ENCODE data around the gene CRACR2A. TPM values are rescaled to one million over a fixed set of nuclear protein-coding genes. Genes with fewer than 3 reads are reported as not detected.
A peak's percentile ranks its signal among the peaks of the same experiment; 100 is the strongest.

Gene CRACR2A
- total and polyA plus RNA-seq, 9 of the 15 experiments (the other 6 are each of a cell fraction or from before 2014, with no cell fraction given), result 2.1 to 15.1 (median 10.4) TPM

DNA sequence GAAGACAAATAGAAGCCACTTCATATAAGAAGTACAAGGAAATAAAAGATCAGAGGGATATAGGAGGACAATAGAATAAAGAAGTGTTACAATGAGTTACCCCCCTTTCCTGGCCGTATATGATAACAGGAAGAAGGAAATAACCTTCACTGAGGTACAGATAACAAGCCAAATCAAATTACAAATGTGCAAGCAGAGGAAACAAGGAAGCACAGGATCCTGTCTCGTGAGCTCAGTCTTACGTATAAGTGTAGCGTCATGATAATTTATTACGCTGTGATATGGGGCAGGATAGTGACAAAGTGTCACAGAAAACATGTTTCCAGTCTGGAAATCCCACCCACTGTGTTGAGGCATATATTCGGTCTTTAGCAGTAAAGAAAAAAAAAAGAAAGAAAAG lies 26.5 kb downstream of the CRACR2A start (continued):
- TF ChIP-seq, protein P1, sequence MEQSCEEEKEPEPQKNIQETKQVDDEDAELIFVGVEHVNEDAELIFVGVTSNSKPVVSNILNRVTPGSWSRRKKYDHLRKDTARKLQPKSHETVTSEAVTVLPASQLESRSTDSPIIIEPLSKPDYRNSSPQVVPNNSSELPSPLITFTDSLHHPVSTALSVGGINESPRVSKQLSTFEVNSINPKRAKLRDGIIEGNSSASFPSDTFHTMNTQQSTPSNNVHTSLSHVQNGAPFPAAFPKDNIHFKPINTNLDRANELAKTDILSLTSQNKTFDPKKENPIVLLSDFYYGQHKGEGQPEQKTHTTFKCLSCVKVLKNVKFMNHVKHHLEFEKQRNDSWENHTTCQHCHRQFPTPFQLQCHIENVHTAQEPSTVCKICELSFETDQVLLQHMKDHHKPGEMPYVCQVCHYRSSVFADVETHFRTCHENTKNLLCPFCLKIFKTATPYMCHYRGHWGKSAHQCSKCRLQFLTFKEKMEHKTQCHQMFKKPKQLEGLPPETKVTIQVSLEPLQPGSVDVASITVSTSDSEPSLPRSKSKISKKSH (CRISPR knock-in tag; IDR thresholded peaks at IDR 0.05), result no peak
- TF ChIP-seq, protein P2, sequence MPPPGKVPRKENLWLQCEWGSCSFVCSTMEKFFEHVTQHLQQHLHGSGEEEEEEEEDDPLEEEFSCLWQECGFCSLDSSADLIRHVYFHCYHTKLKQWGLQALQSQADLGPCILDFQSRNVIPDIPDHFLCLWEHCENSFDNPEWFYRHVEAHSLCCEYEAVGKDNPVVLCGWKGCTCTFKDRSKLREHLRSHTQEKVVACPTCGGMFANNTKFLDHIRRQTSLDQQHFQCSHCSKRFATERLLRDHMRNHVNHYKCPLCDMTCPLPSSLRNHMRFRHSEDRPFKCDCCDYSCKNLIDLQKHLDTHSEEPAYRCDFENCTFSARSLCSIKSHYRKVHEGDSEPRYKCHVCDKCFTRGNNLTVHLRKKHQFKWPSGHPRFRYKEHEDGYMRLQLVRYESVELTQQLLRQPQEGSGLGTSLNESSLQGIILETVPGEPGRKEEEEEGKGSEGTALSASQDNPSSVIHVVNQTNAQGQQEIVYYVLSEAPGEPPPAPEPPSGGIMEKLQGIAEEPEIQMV (tag; conservative IDR thresholded peaks at IDR 0.05; ENCODE audit: low read depth), result no peak
- TF ChIP-seq FOSL1 (tag; conservative IDR thresholded peaks at IDR 0.05) (no peak), SOX6 (IDR thresholded peaks at IDR 0.05) (0 out of 2 replicates have a peak, but pooled peaks have one; percentile 23), CBFA2T3 (IDR thresholded peaks at IDR 0.05) (peak; percentile 32)
- TF ChIP-seq, protein P3, sequence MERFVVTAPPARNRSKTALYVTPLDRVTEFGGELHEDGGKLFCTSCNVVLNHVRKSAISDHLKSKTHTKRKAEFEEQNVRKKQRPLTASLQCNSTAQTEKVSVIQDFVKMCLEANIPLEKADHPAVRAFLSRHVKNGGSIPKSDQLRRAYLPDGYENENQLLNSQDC (CRISPR knock-in tag; IDR thresholded peaks at IDR 0.05), result no peak

DNA sequence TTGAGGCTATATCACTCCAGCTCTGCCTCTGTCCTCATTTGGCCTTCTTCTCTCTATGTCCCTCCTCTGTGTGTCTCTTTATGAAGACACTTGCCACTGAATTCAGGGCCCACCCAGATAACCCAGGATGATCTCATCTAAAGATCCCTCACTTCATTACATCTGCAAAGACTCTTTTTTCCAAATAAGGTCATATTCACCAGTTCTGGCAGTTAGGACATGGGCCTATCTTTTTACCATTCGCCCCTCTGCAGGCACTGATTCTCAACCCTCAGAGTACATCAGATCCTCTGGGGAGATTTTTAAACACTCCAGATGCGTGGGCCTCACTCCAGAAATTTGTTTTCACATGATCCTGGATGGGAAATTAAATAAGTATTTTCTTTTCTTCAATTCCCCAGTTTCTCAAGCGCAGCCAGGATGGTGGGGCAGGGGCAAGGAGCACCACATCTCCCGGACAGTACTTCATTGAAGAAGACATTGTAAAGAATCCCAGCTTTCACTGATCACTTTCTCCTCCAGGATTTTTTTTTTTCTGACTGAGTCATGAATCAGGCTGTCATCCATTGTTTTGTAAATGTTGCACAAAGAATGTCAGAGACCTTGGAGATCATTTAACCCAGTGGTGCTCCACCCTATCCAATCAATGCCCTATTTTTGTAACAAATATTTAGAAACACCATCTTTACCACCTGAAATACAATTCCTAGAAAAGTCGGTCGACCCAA lies 27.4 kb downstream of the CRACR2A start:
- Histone ChIP-seq H3K27ac (ENCODE audit: extremely low read depth, low read depth, low read length) (no peak overlapping the region), H3K36me3 (ENCODE audit: control insufficient read depth, insufficient read depth, low read length) (0 out of 3 replicates have a peak, but pooled peaks cover 4% of the 10 kb centered on the region), H3K4me3 (no peak overlapping the region), H3K27me3 (ENCODE audit: control insufficient read depth in 2 of 2, insufficient read depth in 2 of 2, low read length in 2 of 2) (no peaks in the 10 kb centered on the region), H2AFZ (ENCODE audit: low read depth, low read length) (no peak overlapping the region), H3K79me2 (ENCODE audit: control insufficient read depth, insufficient read depth, low read length) (no peaks in the 10 kb centered on the region), H3K9ac (ENCODE audit: insufficient read depth in 1 of 2, low read depth in 2 of 2, low read length in 2 of 2) (no peak overlapping the region), H3K4me2 (ENCODE audit: insufficient read depth, low read length) (no peak overlapping the region), H3K9me1 (ENCODE audit: control insufficient read depth, insufficient read depth, low read length) (no peaks in the 10 kb centered on the region), H3K4me1 (replicated peaks in 1 of 2; ENCODE audit: control insufficient read depth in 2 of 2, insufficient read depth in 2 of 2, low read length in 2 of 2) (peaks cover 0 to 4% of the 10 kb centered on the region in 2 experiments; a peak in 2 of 5 replicates), H4K20me1 (replicated peaks; ENCODE audit: control insufficient read depth, insufficient read depth, low read length) (no peaks in the 10 kb centered on the region), H3K9me3 (replicated peaks; ENCODE audit: control insufficient read depth, insufficient read depth, low read depth, low read length) (no peaks in the 10 kb centered on the region)
- FAIRE-seq (no peak), ATAC-seq (no peak), DNase-seq (ENCODE audit: extremely low read depth in 1 of 4, low spot score in 3 of 4) (no peak)
- CTCF ChIA-PET (ENCODE audit: low intra/inter-chr PET ratio), result no interaction called here
- 94% methylated on average over 6 of the region's 6 CpGs for WGBS (ENCODE audit: insufficient coverage, low coverage, missing lambda C conversion rate)
- POLR2A ChIA-PET, result no interaction called here
- intact Hi-C loops (cut with micrococcal nuclease), result no loop called here
- BruUV-seq (replicated peaks), result no TSS peak
- in situ Hi-C loops (cut with MboI), result no loop called here
- no peak for TF ChIP-seq ZNF134 (CRISPR knock-in tag; conservative IDR thresholded peaks at IDR 0.05)
- TF ChIP-seq, protein P4, sequence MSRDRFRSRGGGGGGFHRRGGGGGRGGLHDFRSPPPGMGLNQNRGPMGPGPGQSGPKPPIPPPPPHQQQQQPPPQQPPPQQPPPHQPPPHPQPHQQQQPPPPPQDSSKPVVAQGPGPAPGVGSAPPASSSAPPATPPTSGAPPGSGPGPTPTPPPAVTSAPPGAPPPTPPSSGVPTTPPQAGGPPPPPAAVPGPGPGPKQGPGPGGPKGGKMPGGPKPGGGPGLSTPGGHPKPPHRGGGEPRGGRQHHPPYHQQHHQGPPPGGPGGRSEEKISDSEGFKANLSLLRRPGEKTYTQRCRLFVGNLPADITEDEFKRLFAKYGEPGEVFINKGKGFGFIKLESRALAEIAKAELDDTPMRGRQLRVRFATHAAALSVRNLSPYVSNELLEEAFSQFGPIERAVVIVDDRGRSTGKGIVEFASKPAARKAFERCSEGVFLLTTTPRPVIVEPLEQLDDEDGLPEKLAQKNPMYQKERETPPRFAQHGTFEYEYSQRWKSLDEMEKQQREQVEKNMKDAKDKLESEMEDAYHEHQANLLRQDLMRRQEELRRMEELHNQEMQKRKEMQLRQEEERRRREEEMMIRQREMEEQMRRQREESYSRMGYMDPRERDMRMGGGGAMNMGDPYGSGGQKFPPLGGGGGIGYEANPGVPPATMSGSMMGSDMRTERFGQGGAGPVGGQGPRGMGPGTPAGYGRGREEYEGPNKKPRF (IDR thresholded peaks at IDR 0.05; ENCODE audit: low read depth, low read length), result no peak
- TF ChIP-seq ZNF644 (tag; IDR thresholded peaks at IDR 0.05; ENCODE audit: low read depth), result no peak
- no peak for TF ChIP-seq SMAD3 (CRISPR knock-in tag; conservative IDR thresholded peaks at IDR 0.05)

Data from K562 (cell line).